Loucy (cell line): ENCODE data around the gene CRAMP1.

Source experiments
- H2AFZ ChIP-seq: fragments of 200-600 bp; sonication (generic); 2 replicates; pipeline ENCODE4 v1.6.0; 2016; ENCODE audit warnings: antibody characterized with exemption, mild to moderate bottlenecking, low read length, moderate library complexity
- H3F3A ChIP-seq: fragments of 200-600 bp; 2 replicates; pipeline ENCODE4 v1.6.0; 2016; ENCODE audit warnings: antibody characterized with exemption, low read depth, mild to moderate bottlenecking
- H3K27me3 ChIP-seq: fragments of 200-600 bp; sonication (generic); 2 replicates; pipeline ENCODE4 v1.6.1; 2014; ENCODE audit warnings: low read length, mild to moderate bottlenecking; ENCODE audit not compliant: insufficient read depth, poor library complexity, severe bottlenecking
- H3K36me3 ChIP-seq: fragments of 200-600 bp; sonication (generic); 2 replicates; pipeline ENCODE4 v1.6.1; 2016; ENCODE audit warnings: low read length; ENCODE audit not compliant: insufficient read depth
- H3K4me1 ChIP-seq: fragments of 200-600 bp; sonication (generic); 2 replicates; pipeline ENCODE4 v1.5.1; 2014; ENCODE audit warnings: low read length, mild to moderate bottlenecking; ENCODE audit not compliant: insufficient read depth, poor library complexity, severe bottlenecking
- H3K4me2 ChIP-seq: fragments of 200-600 bp; sonication (generic); 2 replicates; pipeline ENCODE4 v1.6.0; 2014; ENCODE audit warnings: antibody characterized with exemption, low read length, low read depth, mild to moderate bottlenecking; ENCODE audit not compliant: poor library complexity, severe bottlenecking
- H3K4me3 ChIP-seq: fragments of 200-600 bp; sonication (generic); 2 replicates; pipeline ENCODE4 v1.5.1; 2014; ENCODE audit warnings: low read length, mild to moderate bottlenecking, mixed read lengths; ENCODE audit not compliant: poor library complexity, severe bottlenecking
- H3K79me2 ChIP-seq: fragments of 200-600 bp; sonication (generic); 2 replicates; pipeline ENCODE4 v1.6.1; 2014; ENCODE audit warnings: low read length; ENCODE audit not compliant: insufficient read depth
- H3K9ac ChIP-seq: fragments of 200-600 bp; sonication (generic); 2 replicates; pipeline ENCODE4 v1.6.0; 2014; ENCODE audit warnings: mild to moderate bottlenecking, low read depth, low read length, moderate library complexity; ENCODE audit not compliant: poor library complexity, severe bottlenecking
- H3K9me2 ChIP-seq: fragments of 200-600 bp; sonication (generic); replicated peaks from 2 replicates; pipeline ENCODE4 v1.6.1; 2016; ENCODE audit warnings: low read depth, low read length, mixed read lengths
- H3K9me3 ChIP-seq: fragments of 200-600 bp; sonication (generic); 2 replicates; pipeline ENCODE4 v1.6.1; 2014; ENCODE audit warnings: mild to moderate bottlenecking, antibody characterized with exemption, low read length, low read depth; ENCODE audit not compliant: insufficient read depth
- H4K20me1 ChIP-seq: fragments of 200-600 bp; sonication (generic); 2 replicates; pipeline ENCODE4 v1.6.0; 2014; ENCODE audit warnings: antibody characterized with exemption, low read length, mild to moderate bottlenecking; ENCODE audit not compliant: insufficient read depth, poor library complexity, severe bottlenecking
- CTCF ChIP-seq: fragments of 200-600 bp; sonication (generic); conservative IDR thresholded peaks from 2 replicates; pipeline ENCODE4 v1.5.1; 2014; ENCODE audit warnings: mild to moderate bottlenecking, antibody characterized with exemption, low read length
- EZH2phosphoT487 ChIP-seq: fragments of 200-600 bp; IDR thresholded peaks from 2 replicates; pipeline ENCODE4 v1.6.1; 2018; ENCODE audit warnings: antibody characterized with exemption, mild to moderate bottlenecking, moderate library complexity, borderline replicate concordance

The CRAMP1 gene

GRCh38 chr16:1667916-1668315 lies 55.8 kb downstream of the CRAMP1 start:
- TF ChIP-seq EZH2phosphoT487 (no peak), CTCF (no peak)
- no peaks in the 10 kb centered on the region for H3F3A ChIP-seq
- H3K27me3 ChIP-seq, result no peaks in the 10 kb centered on the region
- no peak overlapping the region for H3K4me2 ChIP-seq
- no peaks in the 10 kb centered on the region for H3K9me2 ChIP-seq
- no peaks in the 10 kb centered on the region for H3K9me3 ChIP-seq
- no peak overlapping the region for H3K4me3 ChIP-seq
- H3K9ac ChIP-seq, result no peak overlapping the region
- no peaks in the 10 kb centered on the region for H3K4me1 ChIP-seq
- H4K20me1 ChIP-seq, result no peaks in the 10 kb centered on the region
- no peak overlapping the region for H2AFZ ChIP-seq
- no peaks in the 10 kb centered on the region for H3K79me2 ChIP-seq
- H3K36me3 ChIP-seq, result peaks cover 38% of the 10 kb centered on the region; the same call in 1 of the 2 replicates

- Histone ChIP-seq H3K4me2 (no peak overlapping the region), H3K9me2 (no peaks in the 10 kb centered on the region), H3K4me3 (no peak overlapping the region), H3K9ac (no peak overlapping the region), H3F3A (no peaks in the 10 kb centered on the region), H3K36me3 (peaks cover 38% of the 10 kb centered on the region; the same call in 1 of the 2 replicates), H3K4me1 (no peaks in the 10 kb centered on the region), H4K20me1 (no peaks in the 10 kb centered on the region), H3K79me2 (no peaks in the 10 kb centered on the region), H3K27me3 (no peaks in the 10 kb centered on the region), H3K9me3 (no peaks in the 10 kb centered on the region), H2AFZ (no peak overlapping the region)
- TF ChIP-seq EZH2phosphoT487 (no peak), CTCF (no peak)
Observed at GRCh38 chr16:1668612-1669319, 56.6 kb downstream of the CRAMP1 start.

- H4K20me1 ChIP-seq, result no peaks in the 10 kb centered on the region
- no peaks in the 10 kb centered on the region for H3K4me1 ChIP-seq
- no peaks in the 10 kb centered on the region for H3K9me2 ChIP-seq
- H3K36me3 ChIP-seq, result peaks cover 43% of the 10 kb centered on the region; the same call in 1 of the 2 replicates
- H3K9ac ChIP-seq, result no peak overlapping the region
- H3K27me3 ChIP-seq, result no peaks in the 10 kb centered on the region
- no peaks in the 10 kb centered on the region for H3K9me3 ChIP-seq
- no peak overlapping the region for H3K4me3 ChIP-seq
- H2AFZ ChIP-seq, result no peak overlapping the region
- TF ChIP-seq CTCF, result no peak
- TF ChIP-seq EZH2phosphoT487, result no peak
- no peak overlapping the region for H3K4me2 ChIP-seq
- H3K79me2 ChIP-seq, result no peaks in the 10 kb centered on the region
- no peaks in the 10 kb centered on the region for H3F3A ChIP-seq
Observed at GRCh38 chr16:1669698-1670097, 57.5 kb downstream of the CRAMP1 start.
